Erythroblast (primary cell): ENCODE data around the gene AKR1B15.
A peak's percentile ranks its signal among the peaks of the same experiment; 100 is the strongest.
"Not testable (repeated sequence)": the region's sequence is repeated elsewhere in the genome, so short reads cannot be mapped to it uniquely, and the experiment has no call there.

Experiments
- DNase-seq, 2 experiments: peaks; one replicate each; lab custom pipeline; 2025; lab: John Stamatoyannopoulos, UW
- GATA1 ChIP-seq: IDR thresholded peaks from 2 replicates; pipeline ENCODE4 v1.6.1; 2011; ENCODE audit warnings: low read depth, mild to moderate bottlenecking, control low read depth, low read length, moderate library complexity
- POLR2A ChIP-seq: IDR thresholded peaks from 2 replicates; pipeline ENCODE4 v1.6.1; 2011; ENCODE audit warnings: mild to moderate bottlenecking, low read length

Gene AKR1B15

GRCh38 chr7:134539380-134540004, 9.4 kb upstream of the AKR1B15 start:
- DNase-seq, result no peak

GRCh38 chr7:134541501-134542194, 7.3 kb upstream of the AKR1B15 start:
- not testable (repeated sequence) for DNase-seq

More at GRCh38 chr7:134539380-134540004, 9.4 kb upstream of the AKR1B15 start:
- TF ChIP-seq GATA1 (no peak), POLR2A (no peak)

DNA sequence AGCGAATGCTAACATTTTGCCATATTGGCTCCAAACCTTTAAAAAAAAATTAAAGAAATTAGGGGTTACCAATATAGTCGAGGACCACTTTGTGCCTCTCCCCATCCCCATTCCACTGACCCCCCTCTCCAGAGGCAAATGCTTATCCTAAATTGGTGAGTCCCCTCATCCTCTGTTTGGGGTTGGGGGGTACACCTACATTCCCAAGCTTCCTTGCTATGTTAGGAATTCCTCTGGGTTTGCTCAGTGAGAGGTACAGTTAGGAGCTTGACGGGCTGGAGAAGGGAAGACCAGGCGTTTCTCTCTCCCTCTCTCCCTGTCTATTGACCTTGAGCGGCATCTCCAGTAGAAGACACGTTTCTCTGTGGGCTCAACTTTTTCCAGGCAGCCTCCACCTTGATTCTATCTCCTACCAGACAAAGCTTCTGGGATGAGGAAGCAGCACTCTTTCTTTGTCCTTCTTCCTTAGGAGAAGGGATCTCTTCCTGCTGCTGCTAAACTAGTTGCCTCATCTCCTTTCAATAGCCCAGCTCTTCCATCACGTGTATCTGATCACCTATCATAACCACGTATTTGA, 6.6 kb upstream of the AKR1B15 start:
- no peak for TF ChIP-seq POLR2A
- no peak for TF ChIP-seq GATA1
- no peak for DNase-seq

DNA sequence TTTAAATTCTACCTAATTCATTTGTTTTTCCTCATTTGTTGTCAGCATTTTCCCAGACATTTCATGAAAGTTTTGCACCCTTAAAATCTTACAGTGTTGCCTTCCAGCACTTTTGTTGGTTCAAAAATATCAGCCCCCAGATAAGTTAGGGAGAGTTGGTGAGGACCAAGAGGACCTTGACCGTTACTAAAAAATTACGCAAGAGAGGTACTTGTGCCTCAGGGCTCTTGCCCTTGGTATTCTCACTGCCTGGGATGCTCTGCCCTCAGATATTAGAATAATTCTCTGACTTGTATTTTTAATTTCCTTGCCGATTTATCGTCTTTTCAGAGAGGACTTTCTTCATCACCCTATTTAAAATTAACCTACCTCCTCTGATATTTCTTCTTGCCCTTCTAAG, 3.5 kb upstream of the AKR1B15 start:
- DNase-seq, result no peak
- TF ChIP-seq POLR2A (no peak), GATA1 (no peak)

DNA sequence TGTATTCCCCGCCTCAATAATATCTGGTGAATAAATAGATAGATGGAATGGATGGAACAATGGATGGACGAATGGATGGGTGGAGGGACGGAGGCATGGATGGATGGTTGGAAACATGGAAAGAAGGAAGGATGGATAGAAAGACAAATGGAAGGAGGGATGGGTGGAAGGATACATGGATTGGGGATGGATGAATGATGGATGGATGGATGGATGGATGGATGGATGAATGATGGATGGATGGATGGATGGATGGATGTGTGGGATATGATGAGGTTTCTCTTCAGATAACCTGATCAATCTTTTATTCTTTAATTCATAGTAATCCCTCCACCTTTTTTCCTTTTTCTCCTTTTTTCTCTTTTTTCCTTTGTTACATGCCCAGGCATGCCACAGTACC, 3.0 kb upstream of the AKR1B15 start:
- DNase-seq, result no peak
- no peak for TF ChIP-seq POLR2A
- TF ChIP-seq GATA1, result no peak

GRCh38 chr7:134546955-134547354, 2.0 kb upstream of the AKR1B15 start:
- TF ChIP-seq POLR2A, result no peak
- TF ChIP-seq GATA1, result no peak
- DNase-seq, result no peak

DNA sequence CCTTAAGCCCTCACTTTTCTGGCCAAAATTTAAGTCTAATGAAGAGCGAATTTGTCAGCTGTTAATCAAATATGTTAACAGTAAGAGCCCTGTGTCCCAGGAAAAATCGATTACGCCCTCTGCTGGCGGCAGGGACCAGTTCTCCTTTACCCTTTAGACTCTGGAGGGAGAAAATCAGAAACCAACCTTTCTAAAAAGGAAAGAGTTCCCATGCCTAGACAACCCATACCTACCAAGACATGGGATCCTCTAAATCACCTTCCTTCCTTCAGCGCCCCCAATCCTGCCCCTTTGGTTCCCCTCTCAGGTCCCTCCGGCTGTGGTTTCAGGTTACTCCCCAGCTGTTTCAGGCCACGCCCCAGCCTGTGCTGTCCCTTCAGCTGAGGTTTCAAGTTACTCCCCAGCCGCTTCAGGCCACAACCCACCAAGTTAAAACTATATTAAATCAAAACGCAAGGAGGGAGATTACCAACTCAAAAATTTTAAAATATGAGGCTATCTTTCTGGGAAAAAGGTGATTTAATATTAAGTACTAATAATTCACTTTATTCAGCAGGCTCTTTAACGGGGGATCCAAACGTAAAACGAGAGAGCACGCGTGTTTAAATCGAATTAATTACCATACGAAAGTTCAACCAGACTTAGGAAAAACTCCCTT, 1.4 kb upstream of the AKR1B15 start:
- peak; percentile 55 to 76 for DNase-seq
- TF ChIP-seq GATA1, result no peak
- TF ChIP-seq POLR2A, result no peak

DNA sequence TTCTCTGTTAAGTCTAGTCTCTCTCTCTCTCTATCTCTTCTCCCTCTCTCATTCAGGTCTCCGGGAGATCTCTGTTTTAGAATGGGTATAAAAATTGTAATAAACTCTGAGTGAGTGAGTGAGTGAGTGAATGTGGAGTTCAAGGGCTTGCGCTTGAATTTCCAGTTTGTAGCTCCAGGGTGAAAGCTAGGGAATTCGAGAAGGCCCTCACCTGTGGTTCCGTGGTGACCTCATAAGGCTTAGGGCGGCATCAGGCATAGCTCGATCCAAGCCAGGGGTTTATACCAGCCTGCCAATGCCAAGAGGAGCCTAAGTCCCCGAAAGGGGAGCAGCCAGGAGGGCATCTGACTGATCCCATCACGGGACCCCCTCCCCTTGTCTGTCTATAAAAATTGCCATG, 456 bp downstream of the AKR1B15 start:
- TF ChIP-seq GATA1, result no peak
- no peak for TF ChIP-seq POLR2A
- DNase-seq, result no peak

DNA sequence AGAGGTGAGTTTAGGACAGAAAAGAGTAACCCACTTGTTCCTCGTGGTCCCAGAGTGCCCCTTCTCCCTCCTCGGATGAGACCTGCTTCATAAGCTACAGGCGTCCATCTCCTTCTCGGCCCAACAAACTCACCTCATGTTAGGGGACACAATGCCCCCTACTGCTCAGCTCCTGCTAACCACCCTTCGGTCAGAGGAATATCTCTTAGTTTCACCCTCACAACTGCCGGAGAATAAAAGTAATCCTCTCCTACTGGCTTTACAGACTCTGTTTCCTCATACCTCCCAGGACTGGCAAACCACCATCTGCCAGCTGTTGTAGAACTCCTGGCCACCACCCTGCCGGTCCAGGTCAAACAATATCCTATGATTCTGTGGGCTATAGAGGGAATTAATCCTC, 3.2 kb downstream of the AKR1B15 start:
- DNase-seq, result no peak
- no peak for TF ChIP-seq GATA1
- no peak for TF ChIP-seq POLR2A

- DNase-seq, result no peak
- TF ChIP-seq POLR2A (no peak), GATA1 (no peak)
These were observed 5.1 kb downstream of the AKR1B15 start for GRCh38 chr7:134553976-134554375.

GRCh38 chr7:134554417-134554966, 5.6 kb downstream of the AKR1B15 start:
- TF ChIP-seq POLR2A, result no peak
- no peak for TF ChIP-seq GATA1
- DNase-seq, result no peak

GRCh38 chr7:134557391-134557790, 8.5 kb downstream of the AKR1B15 start:
- no peak for TF ChIP-seq GATA1
- TF ChIP-seq POLR2A, result no peak
- no peak for DNase-seq

DNA sequence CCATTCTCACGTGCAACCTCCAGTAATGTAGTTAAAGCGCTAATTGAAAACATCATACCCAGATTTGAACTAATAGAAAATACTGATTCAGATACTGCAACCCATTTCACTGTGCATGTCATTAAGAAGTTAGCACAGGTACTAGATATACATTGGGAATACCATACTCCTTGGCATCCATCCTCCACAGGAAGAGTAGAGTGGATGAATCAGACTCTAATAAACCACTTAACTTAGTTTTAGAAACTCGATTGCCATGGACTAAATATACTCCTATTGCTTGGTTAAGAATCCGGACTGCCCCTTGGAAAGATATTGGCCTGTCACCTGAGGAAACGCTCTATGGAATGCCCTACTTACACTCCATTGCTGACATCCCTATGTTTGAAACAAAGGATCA, 9.5 kb downstream of the AKR1B15 start:
- TF ChIP-seq GATA1 (no peak), POLR2A (no peak)
- DNase-seq, result no peak

DNA sequence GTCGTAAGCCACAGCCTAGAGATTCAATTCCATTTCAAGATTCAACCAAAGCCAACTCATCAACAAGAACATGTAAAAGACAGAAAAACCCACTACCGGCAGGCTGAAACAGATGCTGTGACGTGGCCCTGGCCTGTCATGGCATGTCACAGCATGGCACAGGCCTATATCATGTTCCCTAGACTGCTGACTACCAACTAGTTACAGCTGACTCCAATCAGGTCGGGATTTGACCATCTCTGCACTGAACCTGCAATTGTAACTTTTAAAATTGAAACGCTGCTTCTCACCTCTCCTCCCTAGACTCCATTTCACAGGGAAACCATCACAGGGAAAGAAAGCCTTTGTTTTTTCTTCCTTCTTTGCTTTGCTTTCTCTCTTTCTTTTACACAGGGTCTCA, 12.7 kb downstream of the AKR1B15 start:
- DNase-seq, result not testable (repeated sequence)

DNA sequence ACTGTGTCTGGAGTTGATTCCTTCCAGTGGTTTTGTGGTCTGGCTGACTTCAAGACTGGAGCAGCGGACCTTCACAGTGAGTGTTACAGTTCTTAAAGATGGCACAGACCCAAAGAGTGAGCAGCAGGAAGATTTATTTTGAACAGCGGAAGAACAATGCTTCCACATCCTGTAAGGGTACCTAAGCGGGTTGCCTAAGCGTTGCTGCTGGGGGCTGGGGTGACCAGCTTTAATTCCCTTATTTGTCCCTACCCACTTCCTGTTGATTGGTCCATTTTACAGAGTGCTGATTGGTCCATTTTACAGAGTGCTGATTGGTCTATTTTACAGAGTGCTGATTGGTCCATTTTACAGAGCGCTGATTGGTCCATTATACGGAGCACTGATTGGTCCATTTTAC, 13.2 kb downstream of the AKR1B15 start:
- no peak for TF ChIP-seq POLR2A
- TF ChIP-seq GATA1, result no peak
- DNase-seq, result no peak

DNA sequence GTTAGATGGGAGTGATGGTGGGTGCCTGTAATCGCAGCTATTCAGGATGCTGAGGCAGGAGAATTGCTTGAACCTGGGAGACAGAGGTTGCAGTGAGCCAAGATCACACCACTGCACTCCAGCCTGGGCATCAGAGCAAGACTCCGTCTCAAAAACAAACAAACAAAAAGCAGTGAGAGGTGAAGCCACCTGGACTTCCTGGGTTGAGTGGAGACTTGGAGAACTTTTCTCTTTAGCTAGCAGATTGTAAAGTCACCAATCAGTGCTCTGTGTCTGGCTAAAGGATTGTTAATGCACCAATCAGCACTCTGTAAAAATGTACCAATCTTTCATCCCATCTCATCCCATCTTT, 14.5 kb downstream of the AKR1B15 start:
- DNase-seq, result not testable (repeated sequence)
